Measurements from ENCODE around the gene KDM5D. TPM values are rescaled to one million over a fixed set of nuclear protein-coding genes. Genes with fewer than 3 reads are reported as not detected.
A peak's percentile ranks its signal among the peaks of the same experiment; 100 is the strongest.

The KDM5D gene
- total RNA-seq = 38.0 and 40.2 TPM in 2 replicates
- 30.3 and 31.3 TPM in 2 replicates for polyA plus RNA-seq
- polyA plus RNA-seq (2011; cell fraction: cytosol; rRNA removed) = 10.9 and 14.3 TPM in 2 replicates
- polyA plus RNA-seq (2011; cell fraction: nucleus; rRNA removed) = 173 and 176 TPM in 2 replicates
- polyA plus RNA-seq (2012) = 17.1 and 18.6 TPM in 2 replicates
- polyA minus RNA-seq = 54.9 and 63.5 TPM in 2 replicates
- polyA minus RNA-seq (2011; cell fraction: cytosol; rRNA and poly(A)+ RNA removed) = not detected
- polyA minus RNA-seq (2011; cell fraction: nucleus; rRNA and poly(A)+ RNA removed) = 85.0 and 98.7 TPM in 2 replicates
- Bru-seq, nascent RNA = percentile 80 among the genes with signal in this experiment
- percentile 71 among the genes with signal in this experiment for BruChase-seq, experiment 1, labeled RNA remaining after a 6-hour chase
- BruChase-seq, experiment 2, labeled RNA remaining after a 2-hour chase = percentile 79 among the genes with signal in this experiment
- long read RNA-seq, full-length matches to known transcripts = 3 of 19 reads
- long read RNA-seq, partial matches to known transcripts = 2 of 19 reads
- long read RNA-seq, other reads (novel, unspliced or antisense) = 14 of 19 reads

DNA sequence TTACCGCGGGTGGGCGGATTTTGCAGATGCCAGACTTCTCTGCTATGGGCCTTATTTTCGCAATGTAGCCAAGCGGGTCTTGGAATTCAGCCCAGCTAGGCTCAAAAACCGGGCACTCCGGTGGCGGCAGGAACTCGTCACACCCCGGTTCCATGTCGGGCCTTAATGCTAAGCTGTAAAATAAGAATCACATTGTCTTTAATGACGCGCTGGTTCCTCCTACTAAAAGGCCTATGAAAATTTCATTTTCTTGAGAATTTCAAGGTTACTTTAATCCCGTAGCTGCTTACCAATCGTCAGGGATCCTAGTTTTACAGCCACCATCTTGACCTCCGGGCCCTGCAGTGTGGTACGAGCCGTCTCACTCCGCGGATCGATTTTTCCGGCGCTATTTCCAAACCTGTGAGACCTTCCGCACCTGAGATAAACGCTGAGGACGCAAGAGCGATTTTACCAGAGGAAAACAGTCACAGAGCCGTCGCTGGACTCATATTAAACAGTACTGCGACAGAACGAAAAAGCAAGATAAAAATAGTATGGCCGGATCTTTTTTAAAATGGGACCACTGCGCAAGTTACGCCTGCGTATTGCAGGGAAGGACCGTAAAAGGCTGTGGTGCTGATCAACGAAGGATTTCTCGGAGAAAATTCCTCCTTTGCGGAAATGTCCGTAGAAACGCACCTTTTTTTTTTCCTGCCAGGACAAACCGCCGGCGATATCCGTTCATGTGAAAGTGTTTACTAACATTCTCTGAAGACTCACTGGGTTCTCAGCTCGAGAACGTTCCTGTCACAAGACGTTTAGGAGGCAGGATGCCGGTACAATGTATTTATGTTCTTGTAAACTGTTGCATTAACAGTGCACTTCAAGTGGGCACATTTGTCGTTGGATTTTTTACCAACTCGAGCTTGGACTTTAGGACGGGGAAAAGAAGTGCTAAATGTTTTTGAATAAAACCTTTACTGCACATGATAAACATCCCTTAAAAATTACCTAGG is at the start of gene KDM5D:
Gene KDM5D, minus strand, starts transcription at position 346 of the 998 bp plus-strand sequence. Its CDS starts 192 bp downstream, at position 154.
- peak within 1 kb of the TSS; percentile 82 for H3K4me2 ChIP-seq (ENCODE audit: insufficient read depth, low read length)
- intact Hi-C loops (cut with micrococcal nuclease) (loop anchor here (5.0 to 10.0 kb wide), 2 partner anchors 142 to 180 kb away; no protein-coding TSS in a partner anchor), dilution Hi-C loops (cut with MboI; ENCODE audit: extremely low pct_ligation_motif_present, low sequenced_read_pairs) (no loop called here)
- CTCF ChIA-PET = no interaction called here
- peak within 1 kb of the TSS; percentile 54 to 97 (median 77) for H3K4me3 ChIP-seq (replicated peaks in 1 of 3; ENCODE audit: insufficient read depth in 1 of 3, low read depth in 1 of 3, low read length in 3 of 3)
- peak within 1 kb of the TSS; percentile 90 for H3K9ac ChIP-seq (replicated peaks; ENCODE audit: extremely low read depth, insufficient read depth, low read length)
- DNase-seq (ENCODE audit: low read depth, low spot score) (peak; percentile 79), FAIRE-seq (peak; percentile 78)
- peak within 1 kb of the TSS; percentile 95 for H2AFZ ChIP-seq (ENCODE audit: low read depth, low read length)
- H3K9me3 ChIP-seq (replicated peaks; ENCODE audit: control insufficient read depth, insufficient read depth, low read length) = no peaks in the 10 kb centered on the region
- BruUV-seq (replicated peaks) = TSS peak; percentile 75
- H3K36me3 ChIP-seq (ENCODE audit: control insufficient read depth in 2 of 2, extremely low read depth in 1 of 2, insufficient read depth in 2 of 2, low read length in 2 of 2) = peaks cover 0 to 5% of the 10 kb centered on the region in 2 experiments
- H4K20me1 ChIP-seq (replicated peaks; ENCODE audit: control insufficient read depth, extremely low read depth, insufficient read depth, low read length) = no peaks in the 10 kb centered on the region
- no peaks in the 10 kb centered on the region for H3K27me3 ChIP-seq (ENCODE audit: control insufficient read depth in 2 of 2, insufficient read depth in 2 of 2, low read length in 2 of 2)
- H3K27ac ChIP-seq (ENCODE audit: insufficient read depth, low read depth, low read length) = peak within 1 kb of the TSS; percentile 86
- no peak for TF ChIP-seq GATA2 (IDR thresholded peaks at IDR 0.05; ENCODE audit: insufficient read depth, insufficient read length, low read depth, low read length)
- TF ChIP-seq, protein P1, sequence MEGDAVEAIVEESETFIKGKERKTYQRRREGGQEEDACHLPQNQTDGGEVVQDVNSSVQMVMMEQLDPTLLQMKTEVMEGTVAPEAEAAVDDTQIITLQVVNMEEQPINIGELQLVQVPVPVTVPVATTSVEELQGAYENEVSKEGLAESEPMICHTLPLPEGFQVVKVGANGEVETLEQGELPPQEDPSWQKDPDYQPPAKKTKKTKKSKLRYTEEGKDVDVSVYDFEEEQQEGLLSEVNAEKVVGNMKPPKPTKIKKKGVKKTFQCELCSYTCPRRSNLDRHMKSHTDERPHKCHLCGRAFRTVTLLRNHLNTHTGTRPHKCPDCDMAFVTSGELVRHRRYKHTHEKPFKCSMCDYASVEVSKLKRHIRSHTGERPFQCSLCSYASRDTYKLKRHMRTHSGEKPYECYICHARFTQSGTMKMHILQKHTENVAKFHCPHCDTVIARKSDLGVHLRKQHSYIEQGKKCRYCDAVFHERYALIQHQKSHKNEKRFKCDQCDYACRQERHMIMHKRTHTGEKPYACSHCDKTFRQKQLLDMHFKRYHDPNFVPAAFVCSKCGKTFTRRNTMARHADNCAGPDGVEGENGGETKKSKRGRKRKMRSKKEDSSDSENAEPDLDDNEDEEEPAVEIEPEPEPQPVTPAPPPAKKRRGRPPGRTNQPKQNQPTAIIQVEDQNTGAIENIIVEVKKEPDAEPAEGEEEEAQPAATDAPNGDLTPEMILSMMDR (IDR thresholded peaks at IDR 0.05; ENCODE audit: extremely low read depth in 1 of 2, insufficient read depth in 1 of 2, low read depth in 1 of 2, low read length in 2 of 2) = no peak
- TF ChIP-seq, protein P2, sequence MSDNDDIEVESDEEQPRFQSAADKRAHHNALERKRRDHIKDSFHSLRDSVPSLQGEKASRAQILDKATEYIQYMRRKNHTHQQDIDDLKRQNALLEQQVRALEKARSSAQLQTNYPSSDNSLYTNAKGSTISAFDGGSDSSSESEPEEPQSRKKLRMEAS (IDR thresholded peaks at IDR 0.05; ENCODE audit: insufficient read depth, insufficient read length) = no peak
- no peaks in the 10 kb centered on the region for H3K9me1 ChIP-seq (replicated peaks; ENCODE audit: control insufficient read depth, extremely low read depth, insufficient read depth, low read length)
- peaks cover 6% of the 10 kb centered on the region for H3K79me2 ChIP-seq (ENCODE audit: control insufficient read depth, insufficient read depth, low read length)
- H3K4me1 ChIP-seq (ENCODE audit: control insufficient read depth, extremely low read depth, insufficient read depth, low read length) = peaks cover 5% of the 10 kb centered on the region
- POLR2A ChIA-PET = interaction anchor here (0.5 kb wide), 1 partner anchor 1055 kb away, joined by 3 read pairs; no protein-coding TSS in a partner anchor
